NT2/D1 (cell line): ENCODE results near the gene CD34.

Source experiments
- YY1 ChIP-seq: IDR thresholded peaks from 2 replicates; pipeline ENCODE4 v1.6.1; 2011; ENCODE audit not compliant: insufficient read length, insufficient read depth
- ZNF274 ChIP-seq: IDR thresholded peaks from 2 replicates; pipeline ENCODE4 v1.6.1; 2011; ENCODE audit warnings: mild to moderate bottlenecking, low read depth, low read length

- TF ChIP-seq ZNF274, result no peak
- no peak for TF ChIP-seq YY1
Measured at GRCh38 chr1:207868774-207869721, 41.9 kb downstream of the CD34 start.
